ENCODE results near the gene DNAJC22.
A peak's percentile ranks its signal among the peaks of the same experiment; 100 is the strongest.

The DNAJC22 gene

DNA sequence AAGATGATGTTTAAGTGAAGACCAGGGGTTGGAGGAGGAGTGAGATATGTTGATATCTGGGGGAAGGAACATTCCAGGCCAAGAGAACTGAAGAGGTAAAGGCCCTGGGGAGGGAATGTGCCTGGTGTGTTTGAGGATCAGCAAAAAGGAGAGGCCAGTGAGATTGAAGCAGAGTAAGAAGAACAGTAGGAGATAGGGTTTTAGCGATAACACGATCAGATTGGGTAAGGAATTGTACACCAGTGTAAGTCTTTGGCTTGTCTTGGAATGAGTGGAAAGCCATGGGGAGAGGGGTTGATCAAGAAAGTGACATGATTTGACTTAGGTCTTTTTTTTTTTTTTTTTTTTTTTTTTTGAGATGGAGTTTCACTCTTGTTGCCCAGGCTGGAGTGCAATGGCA, 18.8 kb upstream of the DNAJC22 start:
- no peak overlapping the region for H3K4me3 ChIP-seq (ENCODE audit: low read depth, low read length)
- TF ChIP-seq, protein P1, sequence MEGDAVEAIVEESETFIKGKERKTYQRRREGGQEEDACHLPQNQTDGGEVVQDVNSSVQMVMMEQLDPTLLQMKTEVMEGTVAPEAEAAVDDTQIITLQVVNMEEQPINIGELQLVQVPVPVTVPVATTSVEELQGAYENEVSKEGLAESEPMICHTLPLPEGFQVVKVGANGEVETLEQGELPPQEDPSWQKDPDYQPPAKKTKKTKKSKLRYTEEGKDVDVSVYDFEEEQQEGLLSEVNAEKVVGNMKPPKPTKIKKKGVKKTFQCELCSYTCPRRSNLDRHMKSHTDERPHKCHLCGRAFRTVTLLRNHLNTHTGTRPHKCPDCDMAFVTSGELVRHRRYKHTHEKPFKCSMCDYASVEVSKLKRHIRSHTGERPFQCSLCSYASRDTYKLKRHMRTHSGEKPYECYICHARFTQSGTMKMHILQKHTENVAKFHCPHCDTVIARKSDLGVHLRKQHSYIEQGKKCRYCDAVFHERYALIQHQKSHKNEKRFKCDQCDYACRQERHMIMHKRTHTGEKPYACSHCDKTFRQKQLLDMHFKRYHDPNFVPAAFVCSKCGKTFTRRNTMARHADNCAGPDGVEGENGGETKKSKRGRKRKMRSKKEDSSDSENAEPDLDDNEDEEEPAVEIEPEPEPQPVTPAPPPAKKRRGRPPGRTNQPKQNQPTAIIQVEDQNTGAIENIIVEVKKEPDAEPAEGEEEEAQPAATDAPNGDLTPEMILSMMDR (IDR thresholded peaks at IDR 0.05; ENCODE audit: borderline replicate concordance, insufficient read depth, low read depth, low read length), result no peak

- TF ChIP-seq, protein P1 (IDR thresholded peaks at IDR 0.05; ENCODE audit: borderline replicate concordance, insufficient read depth, low read depth, low read length), result no peak
- no peak overlapping the region for H3K4me3 ChIP-seq (ENCODE audit: low read depth, low read length)
Measured at GRCh38 chr12:49328816-49329215, 17.9 kb upstream of the DNAJC22 start.

GRCh38 chr12:49330032-49330619, 16.6 kb upstream of the DNAJC22 start:
- TF ChIP-seq, protein P1 (IDR thresholded peaks at IDR 0.05; ENCODE audit: borderline replicate concordance, insufficient read depth, low read depth, low read length), result no peak
- H3K4me3 ChIP-seq (ENCODE audit: low read depth, low read length), result no peak overlapping the region

DNA sequence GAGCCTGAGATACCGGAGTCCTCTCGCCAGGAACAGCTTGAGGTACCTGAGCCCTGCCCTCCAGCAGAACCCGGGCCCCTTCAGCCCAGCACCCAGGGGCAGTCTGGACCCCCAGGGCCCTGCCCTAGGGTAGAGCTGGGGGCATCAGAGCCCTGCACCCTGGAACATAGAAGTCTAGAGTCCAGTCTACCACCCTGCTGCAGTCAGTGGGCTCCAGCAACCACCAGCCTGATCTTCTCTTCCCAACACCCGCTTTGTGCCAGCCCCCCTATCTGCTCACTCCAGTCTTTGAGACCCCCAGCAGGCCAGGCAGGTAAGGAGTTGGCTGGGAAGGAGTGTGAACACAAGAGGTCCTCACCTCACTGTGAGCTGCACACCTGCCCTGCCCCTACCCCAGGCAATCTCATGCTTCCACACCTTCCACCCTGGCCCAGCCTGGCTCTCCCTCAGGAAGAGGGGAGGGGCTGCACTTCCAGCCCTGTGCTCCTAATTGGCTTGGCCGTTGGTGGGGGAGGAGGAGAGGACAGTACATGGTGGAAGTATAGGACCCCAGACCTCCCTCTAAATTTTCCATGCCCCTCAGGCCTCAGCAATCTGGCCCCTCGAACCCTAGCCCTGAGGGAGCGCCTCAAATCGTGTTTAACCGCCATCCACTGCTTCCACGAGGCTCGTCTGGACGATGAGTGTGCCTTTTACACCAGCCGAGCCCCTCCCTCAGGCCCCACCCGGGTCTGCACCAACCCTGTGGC, 15.9 kb upstream of the DNAJC22 start:
- TF ChIP-seq, protein P1 (IDR thresholded peaks at IDR 0.05; ENCODE audit: borderline replicate concordance, insufficient read depth, low read depth, low read length), result no peak
- H3K4me3 ChIP-seq (ENCODE audit: low read depth, low read length), result no peak overlapping the region

DNA sequence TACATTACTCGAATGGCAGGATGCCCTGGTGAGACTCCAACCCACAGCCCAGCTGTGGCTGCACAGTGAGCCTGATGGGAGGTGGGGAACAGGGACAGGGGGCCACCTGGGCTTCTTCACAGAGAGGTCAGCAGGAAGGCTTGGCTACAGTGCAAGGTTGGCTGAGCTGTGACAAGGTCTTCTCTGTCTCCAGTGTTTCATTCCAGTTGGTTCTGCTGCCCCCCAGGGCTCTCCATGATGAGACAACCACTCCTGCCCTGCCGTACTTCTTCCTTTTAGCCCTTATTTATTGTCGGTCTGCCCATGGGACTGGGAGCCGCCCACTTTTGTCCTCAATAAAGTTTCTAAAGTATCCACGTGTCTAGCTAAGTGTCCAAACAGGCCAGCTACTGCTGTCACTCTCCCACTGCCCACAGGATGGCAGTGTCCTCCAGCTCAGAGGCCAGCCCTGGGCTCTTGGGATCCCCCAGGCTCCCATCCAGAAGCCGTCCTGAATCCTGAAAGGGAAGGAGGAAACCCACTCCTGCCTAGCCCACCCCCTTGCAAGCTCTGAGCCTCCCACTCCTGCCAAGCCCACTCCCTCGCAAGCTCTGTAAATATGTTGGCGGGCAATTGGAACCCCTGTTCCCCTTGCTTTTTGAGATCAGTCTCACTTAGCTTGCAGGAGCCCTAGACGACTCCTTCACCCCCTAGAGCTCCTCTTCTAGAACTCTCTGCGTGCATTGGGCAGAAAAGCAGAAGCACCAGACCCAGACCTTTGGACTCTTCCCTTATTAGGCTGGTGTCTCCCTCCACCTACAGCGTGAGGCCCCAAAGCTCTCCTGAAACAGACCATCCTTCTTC, 15.1 kb upstream of the DNAJC22 start:
- no peak overlapping the region for H3K4me3 ChIP-seq (ENCODE audit: low read depth, low read length)
- TF ChIP-seq, protein P1 (IDR thresholded peaks at IDR 0.05; ENCODE audit: borderline replicate concordance, insufficient read depth, low read depth, low read length), result peak; percentile 56

DNA sequence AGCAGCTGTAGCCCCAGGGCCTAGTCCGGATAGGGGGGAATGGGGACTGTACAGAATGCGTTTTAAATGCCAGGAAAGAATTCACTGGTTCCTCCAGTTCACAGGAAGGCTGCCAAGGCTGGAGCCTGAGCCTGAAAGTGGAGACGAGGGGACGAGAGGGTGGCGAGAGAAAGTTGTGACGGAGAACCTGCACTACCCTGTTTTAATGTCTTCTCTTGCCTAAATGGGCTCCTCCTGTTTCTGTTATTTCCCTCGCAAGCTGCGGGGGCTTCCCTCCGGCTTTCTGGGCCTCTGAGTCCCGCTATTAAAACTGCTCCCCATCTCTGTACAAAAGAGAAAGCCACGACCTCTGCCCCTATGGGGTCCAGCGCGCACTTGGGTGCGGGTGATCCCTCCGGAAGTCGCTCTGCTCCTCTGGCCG, 14.2 kb upstream of the DNAJC22 start:
- TF ChIP-seq, protein P1 (IDR thresholded peaks at IDR 0.05; ENCODE audit: borderline replicate concordance, insufficient read depth, low read depth, low read length), result no peak
- no peak overlapping the region for H3K4me3 ChIP-seq (ENCODE audit: low read depth, low read length)

Data from GM12875 (cell line).